Measurements from ENCODE around the gene ABCA7.

The ABCA7 gene

GRCh38 chr19:1091544-1092175, 51.8 kb downstream of the ABCA7 start:
- DNase-seq: no peak

- DNase-seq: no peak
Observed at GRCh38 chr19:1093330-1093729, 53.4 kb downstream of the ABCA7 start.

GRCh38 chr19:1093811-1094553, 54.1 kb downstream of the ABCA7 start:
- DNase-seq: no peak

- DNase-seq: no peak
Observed at GRCh38 chr19:1094655-1094977, 54.7 kb downstream of the ABCA7 start.

- peak; percentile 90 to 94 for DNase-seq
Observed at GRCh38 chr19:1094978-1095701, 55.2 kb downstream of the ABCA7 start, which contains the start of gene POLR2E. TSS of gene POLR2E (minus strand) at chr19:1095375. CDS start at chr19:1095315, 60 bp downstream.

- DNase-seq: no peak
Observed at GRCh38 chr19:1097810-1098176, 57.9 kb downstream of the ABCA7 start.

- no peak for DNase-seq
Observed at GRCh38 chr19:1098177-1099051, 58.5 kb downstream of the ABCA7 start.

GRCh38 chr19:1101337-1101698, 61.4 kb downstream of the ABCA7 start:
- DNase-seq: peak; percentile 61 to 72

- DNase-seq: peak in 1 of 2 donors; percentile 17
Observed at GRCh38 chr19:1102407-1103131, 62.7 kb downstream of the ABCA7 start.

GRCh38 chr19:1103132-1103707, 63.3 kb downstream of the ABCA7 start:
- no peak for DNase-seq

- DNase-seq: peak; percentile 89 to 98
Observed at GRCh38 chr19:1103708-1104310, 63.9 kb downstream of the ABCA7 start, which contains the start of gene GPX4. TSS of gene GPX4 (plus strand) at chr19:1103994. CDS start at chr19:1104044, 50 bp downstream.

- peak; percentile 36 to 81 for DNase-seq
Observed at GRCh38 chr19:1104311-1105007, 64.6 kb downstream of the ABCA7 start.

- no peak for DNase-seq
Observed at GRCh38 chr19:1105008-1105872, 65.3 kb downstream of the ABCA7 start.

- no peak for DNase-seq
Observed at GRCh38 chr19:1105873-1106840, 66.2 kb downstream of the ABCA7 start.

- no peak for DNase-seq
Observed at GRCh38 chr19:1106841-1107660, 67.1 kb downstream of the ABCA7 start.

- no peak for DNase-seq
Observed at GRCh38 chr19:1107661-1108261, 67.9 kb downstream of the ABCA7 start.
